Ovary (tissue), 3 donors: ENCODE measurements around the gene ARPC1B.

ENCODE experiments used
- POLR2A ChIP-seq: fragments of 450-650 bp; IDR thresholded peaks from one replicate; pipeline ENCODE4 v1.6.1; 2017; ENCODE audit warnings: antibody characterized with exemption, mild to moderate bottlenecking, moderate library complexity
- TF ChIP-seq, protein P1 (sequence below), 3 donors: fragments of 450-650 bp in 2 of 3; fragments of 200-600 bp in 1 of 3; IDR thresholded peaks; one replicate each; pipeline versions ENCODE4 v1.5.1 to v1.8.0; 2016 to 2022; ENCODE audit warnings: antibody characterized with exemption in 3 of 3, mild to moderate bottlenecking in 1 of 3
- donor health status: DM: no; HTN: no; CAD: no.

DNA sequence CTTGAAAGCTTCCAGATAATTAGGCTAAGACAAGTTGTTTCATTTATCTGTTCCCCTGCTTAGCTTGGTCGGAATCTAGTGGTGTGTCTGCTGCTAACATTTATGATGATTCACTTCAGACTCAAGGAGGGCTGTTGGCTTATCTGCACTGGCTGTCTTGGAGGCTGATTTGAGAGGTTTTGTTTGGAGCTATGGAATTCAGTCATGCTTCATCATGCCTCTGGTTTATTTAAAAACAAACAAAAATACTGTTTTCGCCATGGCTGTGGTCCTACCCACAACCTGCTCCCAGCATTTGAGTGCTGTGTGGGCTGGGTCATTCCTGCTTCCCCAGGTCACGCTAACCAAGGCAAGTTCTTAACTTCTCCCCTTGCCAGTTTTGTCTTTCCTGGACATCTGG is 11.7 kb upstream of the ARPC1B start:
- TF ChIP-seq, protein P1, sequence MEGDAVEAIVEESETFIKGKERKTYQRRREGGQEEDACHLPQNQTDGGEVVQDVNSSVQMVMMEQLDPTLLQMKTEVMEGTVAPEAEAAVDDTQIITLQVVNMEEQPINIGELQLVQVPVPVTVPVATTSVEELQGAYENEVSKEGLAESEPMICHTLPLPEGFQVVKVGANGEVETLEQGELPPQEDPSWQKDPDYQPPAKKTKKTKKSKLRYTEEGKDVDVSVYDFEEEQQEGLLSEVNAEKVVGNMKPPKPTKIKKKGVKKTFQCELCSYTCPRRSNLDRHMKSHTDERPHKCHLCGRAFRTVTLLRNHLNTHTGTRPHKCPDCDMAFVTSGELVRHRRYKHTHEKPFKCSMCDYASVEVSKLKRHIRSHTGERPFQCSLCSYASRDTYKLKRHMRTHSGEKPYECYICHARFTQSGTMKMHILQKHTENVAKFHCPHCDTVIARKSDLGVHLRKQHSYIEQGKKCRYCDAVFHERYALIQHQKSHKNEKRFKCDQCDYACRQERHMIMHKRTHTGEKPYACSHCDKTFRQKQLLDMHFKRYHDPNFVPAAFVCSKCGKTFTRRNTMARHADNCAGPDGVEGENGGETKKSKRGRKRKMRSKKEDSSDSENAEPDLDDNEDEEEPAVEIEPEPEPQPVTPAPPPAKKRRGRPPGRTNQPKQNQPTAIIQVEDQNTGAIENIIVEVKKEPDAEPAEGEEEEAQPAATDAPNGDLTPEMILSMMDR (IDR thresholded peaks at IDR 0.05): no peak
- no peak for TF ChIP-seq POLR2A
